HG03039 (cell line): ENCODE data around the gene LIMK1.
A peak's percentile ranks its signal among the peaks of the same experiment; 100 is the strongest.

Source experiments
- ATAC-seq: cut with Tn5 transposase; IDR thresholded peaks from one replicate; pipeline ENCODE4 v1.9.1; 2021; ENCODE audit warnings: mild to moderate bottlenecking, moderate library complexity; ENCODE audit not compliant: unreplicated experiment

Gene LIMK1

GRCh38 chr7:74082770-74083116, 861 bp upstream of the LIMK1 start:
- no peak for ATAC-seq

GRCh38 chr7:74083928-74084721, 521 bp downstream of the LIMK1 start:
- ATAC-seq = peak; percentile 34

GRCh38 chr7:74084722-74085578, 1.3 kb downstream of the LIMK1 start:
- no peak for ATAC-seq

- ATAC-seq = no peak
Observed at GRCh38 chr7:74087791-74088453, 4.3 kb downstream of the LIMK1 start.

DNA sequence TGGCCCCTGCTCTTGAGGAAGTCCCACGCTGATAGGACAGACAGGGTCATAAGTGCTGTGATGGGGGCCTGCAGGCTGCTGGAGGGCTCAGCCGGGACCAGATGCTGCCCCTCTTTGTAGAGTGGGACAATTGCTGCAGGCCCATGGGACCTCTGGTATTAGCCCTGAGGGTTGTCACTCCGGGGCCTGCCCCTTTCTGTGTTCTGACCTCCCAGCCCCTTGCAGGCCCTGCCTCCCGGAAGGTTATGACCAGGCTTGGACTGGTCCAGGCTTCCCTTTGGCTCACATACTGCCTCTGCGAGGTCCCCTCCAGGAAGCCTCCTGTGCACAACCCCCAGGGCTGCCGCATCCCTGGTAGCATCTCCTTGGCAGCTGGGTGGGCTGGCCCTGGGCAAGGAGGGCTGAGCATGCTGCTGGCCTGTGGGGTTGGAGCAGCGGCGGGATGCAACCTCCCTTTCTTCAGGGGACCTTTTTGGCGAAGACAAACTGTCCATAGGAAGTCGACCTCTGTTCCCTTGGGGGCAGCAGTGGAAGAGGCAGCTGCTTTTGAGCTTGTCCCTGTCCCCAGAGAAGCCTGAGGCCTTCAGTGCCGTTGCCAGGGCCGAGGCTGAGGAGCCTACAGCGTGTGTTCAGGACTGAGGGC, 8.8 kb downstream of the LIMK1 start:
- ATAC-seq = peak; percentile 17

DNA sequence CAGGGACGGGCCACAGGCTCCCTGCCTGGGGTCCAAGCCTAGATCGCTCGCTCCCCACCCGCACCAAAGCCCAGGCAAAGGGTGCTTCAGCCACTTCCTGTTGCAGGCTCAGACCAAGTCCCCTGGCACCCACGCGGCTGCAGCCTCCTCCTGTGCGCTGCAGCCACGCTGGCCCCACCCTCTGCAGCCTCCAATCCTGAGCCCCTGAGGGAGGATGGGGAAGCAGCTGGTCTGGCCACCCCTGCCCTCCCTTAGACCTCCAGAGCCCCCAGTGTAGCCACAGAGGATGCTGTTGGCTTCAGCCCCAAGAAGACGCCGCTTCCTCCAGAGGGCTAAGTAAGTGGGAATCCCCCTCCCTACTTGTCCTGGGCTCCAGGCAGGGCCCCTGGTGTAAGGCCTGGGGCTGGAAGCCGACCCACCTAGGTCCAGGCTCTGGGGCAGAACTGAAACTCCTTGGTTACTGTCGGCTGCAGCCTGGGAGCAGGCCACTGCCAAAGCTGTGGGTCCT, 9.4 kb downstream of the LIMK1 start:
- peak; percentile 47 for ATAC-seq

- no peak for ATAC-seq
Observed at GRCh38 chr7:74093671-74094223, 10.1 kb downstream of the LIMK1 start.

DNA sequence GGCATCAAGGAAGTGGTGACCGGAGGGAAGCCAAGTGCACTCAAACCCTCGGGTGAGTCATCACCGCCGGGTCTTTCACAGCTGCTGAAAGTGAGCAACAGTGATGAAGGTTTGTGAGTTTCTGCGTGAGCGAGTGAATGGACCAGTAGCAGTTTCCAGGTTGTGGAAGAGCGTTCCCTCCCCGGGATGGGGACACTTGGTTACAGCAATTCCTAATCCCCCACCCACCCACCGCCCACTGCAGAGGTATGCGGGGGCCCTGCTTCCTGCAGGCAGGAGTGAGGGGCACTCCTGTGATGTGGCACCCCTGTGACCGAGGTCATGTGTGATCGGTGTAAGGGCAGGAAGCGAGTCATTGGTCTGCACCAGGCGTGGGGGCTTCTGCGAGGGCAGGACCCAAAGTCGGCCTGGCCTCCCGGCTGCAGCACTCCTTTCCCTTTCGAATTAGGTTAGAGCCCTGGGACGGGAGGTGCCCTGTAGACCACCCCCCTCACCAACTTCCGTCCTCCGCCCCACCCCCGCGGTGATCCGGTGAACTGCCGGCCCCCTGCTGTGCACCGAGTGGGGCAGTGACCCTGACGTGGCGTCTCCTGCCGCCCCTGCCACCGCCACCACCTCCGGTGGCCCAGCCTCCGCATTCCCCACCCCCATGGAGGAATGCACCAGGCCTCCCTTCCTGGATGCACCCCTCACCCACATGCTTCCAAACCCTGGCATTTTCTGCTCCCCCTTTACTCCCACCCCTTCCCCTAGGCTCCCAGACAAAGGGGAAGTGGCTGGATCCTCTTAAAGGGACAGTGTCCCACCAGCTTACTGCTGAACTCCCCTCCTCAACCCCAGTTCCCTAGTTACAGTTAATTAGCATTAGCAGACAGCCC, 10.9 kb downstream of the LIMK1 start:
- ATAC-seq = peak; percentile 37

GRCh38 chr7:74095135-74095534, 11.5 kb downstream of the LIMK1 start:
- ATAC-seq = no peak

GRCh38 chr7:74097937-74098614, 14.5 kb downstream of the LIMK1 start:
- no peak for ATAC-seq

DNA sequence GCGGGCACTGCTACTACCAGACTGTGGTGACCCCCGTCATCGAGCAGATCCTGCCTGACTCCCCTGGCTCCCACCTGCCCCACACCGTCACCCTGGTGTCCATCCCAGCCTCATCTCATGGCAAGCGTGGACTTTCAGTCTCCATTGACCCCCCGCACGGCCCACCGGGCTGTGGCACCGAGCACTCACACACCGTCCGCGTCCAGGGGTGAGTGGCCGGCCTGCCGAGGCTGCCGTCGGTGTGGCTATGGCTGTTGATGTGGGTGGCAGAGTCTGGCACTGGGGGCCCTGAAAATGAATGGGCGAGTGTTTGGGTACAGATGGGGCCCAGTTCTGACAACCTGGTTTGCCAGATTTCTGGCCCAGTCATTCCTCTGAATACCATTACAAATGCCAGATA, 15.4 kb downstream of the LIMK1 start:
- ATAC-seq = no peak

DNA sequence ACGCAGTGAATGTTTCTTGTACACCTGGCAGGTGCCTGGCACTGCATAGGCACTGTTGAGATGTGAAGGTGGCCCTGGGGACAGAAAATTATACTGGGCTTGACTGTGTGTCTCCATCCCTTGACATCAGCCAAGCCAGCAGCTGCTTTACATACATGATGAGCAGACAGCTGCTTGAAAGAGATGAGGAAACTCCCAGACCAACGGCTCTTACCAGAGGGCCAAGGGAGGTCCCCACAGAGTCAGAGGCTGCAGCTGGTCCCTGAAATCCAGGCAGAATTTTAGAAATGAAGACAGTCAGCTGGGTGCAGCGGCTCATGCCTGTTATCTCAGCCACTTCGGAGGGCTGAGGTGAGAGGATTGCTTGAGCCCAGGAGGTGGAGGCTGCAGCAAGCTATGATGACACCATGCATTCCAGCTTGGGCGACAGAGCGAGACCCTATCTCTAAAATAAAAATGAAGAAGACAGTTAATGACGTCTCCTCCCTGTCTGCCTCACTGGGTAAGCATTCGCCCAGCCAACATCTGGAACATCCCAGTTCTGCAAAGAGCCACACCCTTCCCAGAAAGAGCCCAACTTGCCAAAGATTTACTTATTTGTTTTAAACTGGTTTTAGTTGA, 17.6 kb downstream of the LIMK1 start:
- peak; percentile 74 for ATAC-seq

DNA sequence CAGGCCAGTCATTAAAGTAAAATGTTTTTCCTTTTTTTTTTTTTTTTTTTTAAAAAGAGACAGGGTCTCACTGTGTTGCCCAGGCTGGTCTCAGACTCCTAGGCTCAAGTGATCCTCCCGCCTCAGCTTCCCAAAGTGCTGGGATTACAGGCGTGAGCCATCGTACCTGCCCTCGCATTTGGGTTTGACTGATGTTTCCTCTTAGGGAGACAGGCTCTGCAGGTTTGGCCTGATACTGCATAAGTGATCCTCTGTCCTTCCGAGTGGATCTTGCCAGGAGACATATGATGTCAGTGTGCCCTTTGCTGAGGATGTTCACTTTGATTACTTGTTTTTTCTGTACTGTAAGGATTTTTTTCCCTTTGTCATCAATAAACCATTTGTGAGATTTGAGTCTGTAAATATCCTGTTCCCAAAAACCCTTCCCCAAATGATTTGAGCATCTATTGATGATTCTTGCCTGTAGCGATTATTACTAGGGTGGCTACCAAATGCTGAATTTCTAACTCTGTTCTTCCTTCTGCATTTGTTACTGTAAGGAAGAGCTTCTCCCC, 19.7 kb downstream of the LIMK1 start:
- no peak for ATAC-seq

- ATAC-seq = no peak
Observed at GRCh38 chr7:74104702-74105101, 21.1 kb downstream of the LIMK1 start.

GRCh38 chr7:74105992-74106391, 22.4 kb downstream of the LIMK1 start:
- no peak for ATAC-seq

- no peak for ATAC-seq
Observed at GRCh38 chr7:74106846-74107245, 23.2 kb downstream of the LIMK1 start.

GRCh38 chr7:74115326-74115725, 31.7 kb downstream of the LIMK1 start:
- ATAC-seq = no peak

- no peak for ATAC-seq
Observed at GRCh38 chr7:74116356-74116755, 32.8 kb downstream of the LIMK1 start.
